Measurements from ENCODE around the gene WDR64. TPM values are rescaled to one million over a fixed set of nuclear protein-coding genes. Genes with fewer than 3 reads are reported as not detected.

WDR64 gene
- total and polyA plus RNA-seq, 12 donors = 0.11 to 0.24 (median 0.12) TPM; not detected in 8

DNA sequence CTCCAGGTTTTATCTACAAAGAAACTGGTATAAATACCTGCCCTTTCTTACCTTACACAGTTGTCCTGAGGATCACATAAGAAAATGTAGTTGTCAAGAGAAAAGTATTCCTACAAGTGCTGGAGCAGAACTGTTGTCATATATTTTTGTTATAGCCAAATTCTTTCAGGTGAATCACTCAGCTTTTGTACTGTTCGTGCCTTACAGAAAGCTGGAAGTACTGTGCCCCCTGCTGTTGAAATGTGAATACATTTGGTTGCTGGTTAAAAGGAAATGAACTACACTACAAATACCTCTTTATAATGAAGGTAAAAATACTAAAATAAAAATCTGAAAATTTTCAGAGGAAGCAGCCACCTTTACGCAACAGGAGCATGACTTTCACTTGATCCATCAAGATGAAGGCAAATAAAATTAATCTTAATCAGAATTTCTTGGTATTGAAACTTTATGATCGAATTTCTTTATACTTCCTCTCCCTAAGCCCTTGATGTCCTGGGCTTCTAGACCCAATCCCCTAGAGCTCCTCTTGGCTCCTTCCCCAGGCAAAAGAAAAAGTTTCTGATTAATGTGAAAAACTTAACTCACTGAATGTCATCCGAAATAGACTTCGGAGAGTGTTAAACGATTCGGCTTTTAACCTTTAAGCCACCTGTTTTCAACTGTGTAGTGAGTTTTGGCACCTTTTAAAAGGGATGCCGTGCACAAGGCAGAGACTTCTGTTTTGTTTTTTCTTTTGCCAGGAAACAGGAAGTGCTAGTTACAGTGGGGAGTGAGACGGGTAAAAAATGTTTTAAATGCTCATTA is 24.4 kb upstream of the WDR64 start:
- Histone ChIP-seq H3K4me1 (replicated peaks in 1 of 2) (no peaks in the 10 kb centered on the region), H3K4me3 (no peak overlapping the region), H3K36me3 (replicated peaks in 1 of 2) (no peaks in the 10 kb centered on the region), H3K27ac (no peak overlapping the region), H3K9me3 (replicated peaks in 1 of 3) (no peaks in the 10 kb centered on the region), H3K27me3 (no peaks in the 10 kb centered on the region)
- peak in 5 of 7 donors; percentile 39 to 63 (median 50) for DNase-seq
- 43 to 50% (median 45%) methylated on average over 8 to 9 of the region's 9 CpGs for WGBS, 4 donors
- intact Hi-C loops (cut with DNase I) = loop anchor here (10.0 kb wide), 1 partner anchor 93 kb away; the partner anchor contains the start of gene KMO (in 2 of the 2)
- no peak for TF ChIP-seq POLR2A (IDR thresholded peaks at IDR 0.05)
- TF ChIP-seq, protein P1, sequence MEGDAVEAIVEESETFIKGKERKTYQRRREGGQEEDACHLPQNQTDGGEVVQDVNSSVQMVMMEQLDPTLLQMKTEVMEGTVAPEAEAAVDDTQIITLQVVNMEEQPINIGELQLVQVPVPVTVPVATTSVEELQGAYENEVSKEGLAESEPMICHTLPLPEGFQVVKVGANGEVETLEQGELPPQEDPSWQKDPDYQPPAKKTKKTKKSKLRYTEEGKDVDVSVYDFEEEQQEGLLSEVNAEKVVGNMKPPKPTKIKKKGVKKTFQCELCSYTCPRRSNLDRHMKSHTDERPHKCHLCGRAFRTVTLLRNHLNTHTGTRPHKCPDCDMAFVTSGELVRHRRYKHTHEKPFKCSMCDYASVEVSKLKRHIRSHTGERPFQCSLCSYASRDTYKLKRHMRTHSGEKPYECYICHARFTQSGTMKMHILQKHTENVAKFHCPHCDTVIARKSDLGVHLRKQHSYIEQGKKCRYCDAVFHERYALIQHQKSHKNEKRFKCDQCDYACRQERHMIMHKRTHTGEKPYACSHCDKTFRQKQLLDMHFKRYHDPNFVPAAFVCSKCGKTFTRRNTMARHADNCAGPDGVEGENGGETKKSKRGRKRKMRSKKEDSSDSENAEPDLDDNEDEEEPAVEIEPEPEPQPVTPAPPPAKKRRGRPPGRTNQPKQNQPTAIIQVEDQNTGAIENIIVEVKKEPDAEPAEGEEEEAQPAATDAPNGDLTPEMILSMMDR (IDR thresholded peaks at IDR 0.05) = peak; percentile 53 to 70 (median 65)

- TF ChIP-seq, protein P1 (IDR thresholded peaks at IDR 0.05) = no peak
- TF ChIP-seq POLR2A (IDR thresholded peaks at IDR 0.05) = no peak
- no peak for DNase-seq
- no peaks in the 10 kb centered on the region for H3K4me1 ChIP-seq (replicated peaks in 1 of 2)
- intact Hi-C loops (cut with DNase I) = no loop called here
- no peaks in the 10 kb centered on the region for H3K36me3 ChIP-seq (replicated peaks in 1 of 2)
- no peaks in the 10 kb centered on the region for H3K9me3 ChIP-seq (replicated peaks in 1 of 3)
- H3K27me3 ChIP-seq = no peaks in the 10 kb centered on the region
- no peak overlapping the region for H3K4me3 ChIP-seq
- no peak overlapping the region for H3K27ac ChIP-seq
These were observed 22.1 kb upstream of the WDR64 start for GRCh38 chr1:241630005-241630404.

- TF ChIP-seq POLR2A (IDR thresholded peaks at IDR 0.05) = no peak
- TF ChIP-seq, protein P1 (IDR thresholded peaks at IDR 0.05) = no peak
- 89 to 95% (median 93%) methylated on average over 1 of the region's 1 CpG for WGBS, 4 donors
- Histone ChIP-seq H3K9me3 (replicated peaks in 1 of 3) (no peaks in the 10 kb centered on the region), H3K27ac (no peak overlapping the region), H3K4me1 (replicated peaks in 1 of 2) (no peaks in the 10 kb centered on the region), H3K27me3 (no peaks in the 10 kb centered on the region), H3K36me3 (replicated peaks in 1 of 2) (no peaks in the 10 kb centered on the region), H3K4me3 (no peak overlapping the region)
- no peak for DNase-seq
- intact Hi-C loops (cut with DNase I) = no loop called here
These were observed 21.6 kb upstream of the WDR64 start for GRCh38 chr1:241630476-241630875.

DNA sequence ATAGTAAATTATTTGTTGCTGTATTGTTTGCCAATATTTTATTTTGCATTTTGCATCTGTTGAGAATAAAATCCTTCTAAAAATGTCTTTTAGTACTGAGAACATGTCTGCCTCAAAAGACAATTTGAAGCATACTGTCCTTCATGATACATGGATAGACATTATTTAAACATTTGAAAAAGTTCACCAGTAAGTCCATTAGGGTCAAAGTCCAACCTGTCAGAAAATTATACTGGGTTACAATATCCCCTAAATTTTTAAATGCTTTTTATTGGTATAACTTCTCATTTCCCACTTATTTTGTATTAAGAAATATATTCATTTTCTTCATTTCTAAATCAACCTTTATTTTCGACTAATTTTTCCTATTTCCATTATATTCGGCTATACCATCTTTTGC is 21.2 kb upstream of the WDR64 start:
- no peaks in the 10 kb centered on the region for H3K4me1 ChIP-seq (replicated peaks in 1 of 2)
- no peaks in the 10 kb centered on the region for H3K9me3 ChIP-seq (replicated peaks in 1 of 3)
- H3K36me3 ChIP-seq (replicated peaks in 1 of 2) = no peaks in the 10 kb centered on the region
- intact Hi-C loops (cut with DNase I) = no loop called here
- TF ChIP-seq, protein P1 (IDR thresholded peaks at IDR 0.05) = no peak
- no peak for TF ChIP-seq POLR2A (IDR thresholded peaks at IDR 0.05)
- H3K27ac ChIP-seq = no peak overlapping the region
- DNase-seq = no peak
- WGBS, 4 donors = 95 to 97% (median 96%) methylated on average over 2 of the region's 2 CpGs
- no peak overlapping the region for H3K4me3 ChIP-seq
- H3K27me3 ChIP-seq = no peaks in the 10 kb centered on the region
